ENCODE measurements around the gene IQSEC1.

GRCh38 chr3:13027154-13027553 is 46.1 kb downstream of the IQSEC1 start:
- TF ChIP-seq, protein P1, sequence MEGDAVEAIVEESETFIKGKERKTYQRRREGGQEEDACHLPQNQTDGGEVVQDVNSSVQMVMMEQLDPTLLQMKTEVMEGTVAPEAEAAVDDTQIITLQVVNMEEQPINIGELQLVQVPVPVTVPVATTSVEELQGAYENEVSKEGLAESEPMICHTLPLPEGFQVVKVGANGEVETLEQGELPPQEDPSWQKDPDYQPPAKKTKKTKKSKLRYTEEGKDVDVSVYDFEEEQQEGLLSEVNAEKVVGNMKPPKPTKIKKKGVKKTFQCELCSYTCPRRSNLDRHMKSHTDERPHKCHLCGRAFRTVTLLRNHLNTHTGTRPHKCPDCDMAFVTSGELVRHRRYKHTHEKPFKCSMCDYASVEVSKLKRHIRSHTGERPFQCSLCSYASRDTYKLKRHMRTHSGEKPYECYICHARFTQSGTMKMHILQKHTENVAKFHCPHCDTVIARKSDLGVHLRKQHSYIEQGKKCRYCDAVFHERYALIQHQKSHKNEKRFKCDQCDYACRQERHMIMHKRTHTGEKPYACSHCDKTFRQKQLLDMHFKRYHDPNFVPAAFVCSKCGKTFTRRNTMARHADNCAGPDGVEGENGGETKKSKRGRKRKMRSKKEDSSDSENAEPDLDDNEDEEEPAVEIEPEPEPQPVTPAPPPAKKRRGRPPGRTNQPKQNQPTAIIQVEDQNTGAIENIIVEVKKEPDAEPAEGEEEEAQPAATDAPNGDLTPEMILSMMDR (IDR thresholded peaks at IDR 0.05; ENCODE audit: extremely low read depth in 1 of 2, insufficient read depth in 1 of 2, low read depth in 1 of 2, low read length in 2 of 2): peak in 1 of 2 donors; percentile 5
- TF ChIP-seq POLR2A (IDR thresholded peaks at IDR 0.05; ENCODE audit: low read depth, low read length) (no peak), EZH2 (IDR thresholded peaks at IDR 0.05; ENCODE audit: borderline replicate concordance, low read depth, low read length, severe bottlenecking) (no peak)
